T follicular helper cell (primary cell): ENCODE measurements around the gene POPDC3.
"Not testable (repeated sequence)": the region's sequence is repeated elsewhere in the genome, so short reads cannot be mapped to it uniquely, and the experiment has no call there.

Source experiments
- DNase-seq: peaks from one replicate; pipeline ENCODE4 v3.0.0-alpha.2; 2020; ENCODE audit warnings: low read depth

Gene POPDC3

DNA sequence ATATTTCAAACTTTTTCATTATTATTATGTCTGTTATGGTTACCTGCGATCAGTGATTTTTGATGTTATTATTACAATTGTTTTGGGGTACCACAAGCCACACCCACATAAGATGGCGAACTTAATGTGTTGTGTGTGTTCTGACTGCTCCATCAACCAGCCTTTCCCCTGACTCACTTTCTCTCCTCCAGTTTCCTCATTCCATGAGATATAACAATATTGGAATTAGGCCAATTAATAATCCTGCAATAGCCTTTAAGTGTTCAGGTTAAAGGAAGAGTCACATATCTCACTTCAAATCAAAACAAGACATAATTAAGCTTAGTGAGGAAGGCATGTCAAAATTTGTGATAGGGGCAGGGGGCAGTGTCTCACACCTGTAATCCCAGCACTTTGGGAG lies 16.3 kb upstream of the POPDC3 start:
- DNase-seq: no peak

DNA sequence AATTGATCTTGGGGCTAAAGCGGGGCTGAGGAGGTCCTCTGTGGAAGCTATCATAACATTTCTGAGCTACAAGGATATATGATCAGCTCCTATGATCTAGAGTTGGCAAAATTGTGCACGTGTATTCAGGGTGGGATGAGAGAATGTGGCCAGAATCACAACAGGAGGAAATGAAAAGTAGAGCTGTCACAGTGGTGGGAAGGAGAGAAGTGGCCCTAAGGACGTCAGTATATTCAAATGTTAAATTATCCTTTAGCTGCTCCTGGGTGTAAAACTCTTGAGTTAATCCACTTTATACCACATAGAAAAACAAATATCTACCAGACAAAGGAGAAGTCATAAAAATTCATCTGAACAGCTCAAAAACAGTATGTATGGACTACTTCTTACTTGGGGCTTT lies 14.8 kb upstream of the POPDC3 start:
- DNase-seq: no peak

DNA sequence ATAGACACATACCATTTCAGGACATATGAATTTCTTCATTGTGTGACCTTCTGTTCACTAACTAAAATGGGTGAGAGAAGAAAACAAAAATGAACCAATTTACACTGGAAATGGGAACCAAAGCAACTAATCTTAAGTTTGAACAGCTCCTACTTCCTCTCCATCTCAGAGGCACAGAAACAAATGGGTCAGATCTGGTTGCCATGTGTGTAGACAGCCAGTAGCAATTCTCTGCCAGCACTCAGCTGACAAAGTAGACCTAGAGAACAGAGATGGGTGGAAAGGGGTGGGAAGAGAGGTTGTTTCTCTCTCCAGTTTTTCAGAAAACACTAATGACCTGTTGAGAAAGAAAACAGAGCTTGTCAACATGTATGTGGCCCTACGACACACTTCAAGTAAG lies 14.3 kb upstream of the POPDC3 start:
- no peak for DNase-seq

DNA sequence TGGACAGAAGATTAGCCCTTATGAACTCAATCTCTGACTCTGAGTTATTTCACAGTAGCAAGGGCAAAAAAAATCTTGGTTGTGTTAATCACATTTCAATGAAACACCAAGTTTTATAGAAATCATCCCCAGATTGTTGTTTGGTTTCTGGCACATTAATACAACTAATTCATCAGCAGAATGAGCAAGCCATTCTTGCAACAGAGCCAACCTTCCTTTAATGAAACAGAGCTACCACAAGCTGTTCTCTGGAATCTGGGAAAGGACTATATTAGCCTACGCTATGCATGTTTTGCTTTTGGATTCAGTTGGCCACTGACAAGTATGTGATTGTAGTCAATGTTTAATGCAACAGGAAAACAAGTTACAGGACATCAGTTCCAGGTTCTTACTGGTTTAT lies 13.8 kb upstream of the POPDC3 start:
- no peak for DNase-seq

DNA sequence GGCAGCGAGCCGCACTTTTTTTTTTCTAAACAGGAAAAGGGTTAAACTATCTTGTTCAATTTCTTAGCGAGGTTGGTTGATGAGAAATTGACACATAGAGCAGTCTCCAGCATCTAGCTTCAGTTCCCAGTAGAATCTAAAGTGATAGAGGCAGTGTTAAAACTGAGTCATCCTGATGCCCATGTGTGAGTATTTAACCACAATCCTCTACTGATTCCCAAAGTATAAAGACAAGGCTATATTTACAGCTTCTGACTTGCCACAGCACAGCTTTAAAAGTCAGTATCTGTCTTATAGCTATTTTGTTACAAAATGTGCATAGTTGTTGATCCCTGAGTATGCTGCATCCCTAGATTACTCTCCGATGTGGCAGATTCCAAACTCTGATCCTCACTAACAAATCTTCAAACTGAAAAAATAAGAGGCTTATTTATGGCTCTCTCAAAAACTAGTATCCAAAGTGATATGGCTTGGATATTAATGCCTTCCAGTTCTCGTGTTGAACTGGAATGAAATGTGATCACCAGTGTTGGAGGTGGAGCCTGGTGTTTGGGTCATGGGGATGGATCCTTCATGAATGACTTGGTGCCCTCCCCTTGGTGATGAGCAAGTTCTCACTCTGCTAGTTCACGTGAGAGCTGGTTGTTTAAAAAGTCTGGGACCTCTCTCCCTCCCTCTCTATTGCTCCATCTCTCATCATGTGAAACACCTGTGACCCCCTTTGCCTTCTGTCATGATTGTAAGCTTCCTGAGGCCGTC lies 13.1 kb upstream of the POPDC3 start:
- DNase-seq: no peak

DNA sequence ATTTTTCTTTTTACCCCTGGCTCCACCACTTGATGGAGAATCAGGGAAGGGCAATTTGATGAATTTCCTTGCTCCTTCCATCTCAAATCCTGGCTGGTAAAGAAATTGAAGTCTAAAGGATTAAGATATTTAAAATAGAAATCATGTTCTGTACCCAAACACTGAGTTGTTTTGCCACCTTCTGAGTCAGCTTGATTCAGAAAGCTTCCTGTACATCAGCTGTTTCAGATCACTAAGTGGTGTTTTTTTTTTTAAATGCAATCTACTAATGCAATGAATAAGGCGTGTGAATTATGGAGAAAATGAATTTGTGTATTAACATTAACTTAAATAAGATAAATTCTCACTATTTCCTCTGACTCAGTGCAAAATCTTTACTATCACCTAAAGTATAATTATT lies 11.5 kb upstream of the POPDC3 start:
- no peak for DNase-seq

DNA sequence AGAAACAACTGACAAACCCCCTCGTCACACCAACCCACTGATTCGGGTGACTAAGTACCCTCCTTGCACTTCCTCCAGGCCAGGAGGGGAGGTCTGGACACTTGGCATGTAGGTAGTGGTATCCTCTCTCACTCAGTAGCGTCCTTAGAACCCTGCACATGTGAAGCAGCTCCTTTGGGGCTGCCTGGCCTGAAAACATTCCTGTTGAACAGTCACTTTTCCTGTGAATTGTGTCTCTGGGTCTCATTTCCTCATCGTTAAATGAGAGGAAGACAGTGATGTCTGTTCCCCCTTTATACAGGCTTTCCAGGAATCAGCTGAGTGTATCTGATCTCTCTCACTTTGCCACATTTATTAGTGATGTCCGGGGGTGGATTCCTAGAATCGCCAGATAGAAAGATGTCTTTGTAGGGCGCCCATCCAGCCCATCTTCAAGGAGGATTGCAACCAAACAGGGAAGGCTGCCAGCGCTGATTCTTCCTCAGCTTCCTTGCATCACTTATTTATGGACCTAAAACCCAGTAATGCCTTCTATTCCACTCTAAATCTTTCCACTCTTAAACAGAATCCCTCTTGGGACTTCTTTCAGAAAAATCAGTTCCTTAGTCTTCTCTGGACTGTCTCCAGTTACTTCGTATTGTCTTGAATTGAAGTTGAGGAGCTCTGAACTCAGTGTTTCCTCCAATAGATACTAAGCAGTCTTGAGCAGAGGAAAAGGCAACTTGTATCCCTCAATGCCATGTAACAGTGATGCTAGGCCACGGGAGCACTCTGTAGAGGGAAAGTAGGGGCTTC lies 9.4 kb upstream of the POPDC3 start:
- no peak for DNase-seq

DNA sequence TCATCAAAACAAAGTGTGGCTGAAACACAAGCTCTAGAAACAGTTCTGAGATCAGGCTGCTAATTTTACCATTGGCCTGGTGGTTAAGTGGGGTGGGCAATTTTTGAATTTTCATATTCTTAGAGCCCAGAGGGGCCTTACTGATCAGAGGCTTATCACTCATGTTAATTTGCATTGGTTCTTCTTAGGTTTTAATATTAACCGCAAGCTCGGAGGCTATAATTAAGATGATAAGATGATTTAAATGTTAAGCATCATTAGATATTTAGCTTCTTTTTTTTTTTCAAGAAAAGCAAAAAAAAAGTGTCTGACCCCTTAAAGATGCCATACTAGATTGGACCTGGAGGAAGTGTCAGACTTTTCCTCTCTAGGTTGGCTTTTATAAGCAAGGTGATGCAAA lies 8.4 kb upstream of the POPDC3 start:
- DNase-seq: no peak

DNA sequence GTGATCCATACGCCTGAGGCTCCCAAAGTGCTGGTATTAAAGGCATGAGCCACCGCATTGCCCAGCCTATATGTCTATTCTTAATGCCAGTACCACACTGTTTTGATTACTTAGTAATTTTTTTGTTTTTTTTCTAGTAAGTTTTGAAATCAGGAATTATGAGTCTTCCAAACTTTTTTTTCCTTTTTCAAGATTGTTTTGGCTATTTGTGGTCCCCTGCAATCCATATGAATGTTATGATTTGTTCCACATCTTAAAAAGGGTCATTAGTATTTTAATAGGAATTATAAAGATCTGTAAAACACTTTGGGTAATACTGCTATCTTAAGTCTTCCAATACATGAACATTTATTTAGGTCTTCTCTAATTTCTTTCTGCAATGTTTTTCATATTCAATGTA lies 6.8 kb upstream of the POPDC3 start:
- DNase-seq: no peak

DNA sequence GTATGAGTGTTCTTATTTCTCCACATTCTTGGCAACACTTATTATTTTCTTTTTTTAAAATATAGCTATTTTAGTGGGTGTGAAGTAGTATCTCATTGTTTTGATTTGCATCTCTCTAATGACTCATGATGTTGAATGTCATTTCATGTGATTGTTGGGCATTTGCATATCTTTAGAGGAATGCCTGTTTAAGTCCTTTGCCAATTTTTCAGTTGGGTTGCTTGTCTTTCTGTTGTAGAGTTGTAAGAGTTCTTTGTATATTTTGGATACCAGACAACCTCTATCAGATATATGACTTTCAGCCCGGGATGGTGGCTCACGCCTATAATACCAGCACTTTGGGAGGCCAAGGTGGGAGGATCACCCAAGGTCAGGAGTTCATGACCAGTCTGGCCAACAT lies 5.1 kb upstream of the POPDC3 start:
- no peak for DNase-seq

DNA sequence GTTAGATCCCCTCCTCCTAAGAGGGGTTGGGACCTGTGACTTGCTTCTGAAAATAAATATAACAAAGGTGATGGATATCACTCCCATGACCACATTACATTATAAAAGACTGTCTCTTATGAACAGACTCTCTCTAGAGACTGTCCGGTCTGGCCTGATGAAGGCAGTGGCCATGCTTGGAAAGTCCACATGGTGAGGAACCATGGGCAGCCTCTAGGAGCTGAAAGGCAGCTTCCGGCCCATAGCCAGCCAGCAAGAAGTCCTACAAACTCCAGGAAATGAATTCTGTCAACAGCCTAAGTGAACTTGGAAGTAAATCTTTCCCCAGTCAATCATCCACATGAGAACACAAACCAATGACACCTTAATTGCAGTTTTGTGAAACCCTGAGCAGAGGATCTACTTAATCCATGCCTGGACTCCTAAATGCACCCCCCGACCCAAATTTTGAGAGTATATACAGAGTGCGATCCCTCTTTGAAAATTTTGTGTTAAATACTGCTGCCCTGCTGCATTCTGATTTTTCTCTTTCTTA lies 2.2 kb upstream of the POPDC3 start:
- no peak for DNase-seq

DNA sequence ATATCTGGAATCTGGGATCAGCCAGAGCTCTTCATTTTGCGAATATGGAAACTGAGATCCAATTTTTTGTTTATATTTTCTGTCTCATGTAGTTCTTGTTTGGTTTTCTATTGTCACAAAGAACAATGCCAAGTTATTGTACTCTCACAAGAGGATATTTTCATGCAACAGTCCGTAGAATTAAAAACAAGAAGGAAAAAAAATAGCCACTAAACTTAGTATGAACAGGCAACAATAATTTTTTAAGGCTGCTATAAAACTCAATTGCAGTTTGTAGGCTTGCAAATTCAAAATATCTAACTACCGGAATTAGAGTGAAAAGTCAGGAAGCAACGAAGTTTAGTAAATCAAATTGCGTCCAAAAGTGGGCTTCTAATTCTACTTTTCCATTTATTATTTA lies 1.2 kb downstream of the POPDC3 start:
- DNase-seq: no peak

DNA sequence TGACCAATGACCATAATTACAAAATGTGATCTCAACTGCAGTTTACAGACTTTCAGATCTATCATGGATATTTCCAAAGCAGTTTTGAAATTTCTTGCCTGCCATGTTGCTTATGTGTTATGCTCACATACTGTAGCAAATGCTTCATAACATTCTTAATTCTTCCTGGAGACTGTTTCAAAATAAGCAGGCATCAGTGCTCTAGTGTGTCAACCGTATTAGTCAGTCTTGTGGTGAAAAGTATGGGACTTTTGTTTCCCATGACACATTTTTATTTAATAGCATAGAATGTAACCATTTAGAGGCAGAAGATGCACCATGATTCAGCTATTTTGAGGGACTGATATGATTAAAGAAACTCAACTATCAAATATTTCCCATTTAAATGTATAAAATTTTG lies 1.7 kb downstream of the POPDC3 start:
- DNase-seq: no peak

DNA sequence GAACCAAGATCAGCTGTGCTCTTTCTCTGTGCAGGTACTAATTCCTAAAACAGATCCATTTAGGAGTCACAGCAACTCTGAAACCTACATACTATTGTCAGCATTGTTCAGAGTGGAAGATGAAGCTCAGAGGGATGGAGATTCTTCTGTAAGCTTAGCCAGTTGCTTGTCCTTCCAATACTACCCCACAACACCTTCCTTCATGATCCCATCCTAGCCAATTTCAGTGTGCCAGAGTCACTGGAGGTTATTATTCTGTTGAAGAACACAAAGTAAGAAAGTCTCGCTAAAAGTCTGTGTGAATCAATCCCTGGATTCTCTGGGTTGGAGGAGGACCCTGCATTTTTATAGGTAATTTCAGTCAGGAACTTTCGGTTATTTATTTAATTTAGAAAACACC lies 2.3 kb downstream of the POPDC3 start:
- no peak for DNase-seq

DNA sequence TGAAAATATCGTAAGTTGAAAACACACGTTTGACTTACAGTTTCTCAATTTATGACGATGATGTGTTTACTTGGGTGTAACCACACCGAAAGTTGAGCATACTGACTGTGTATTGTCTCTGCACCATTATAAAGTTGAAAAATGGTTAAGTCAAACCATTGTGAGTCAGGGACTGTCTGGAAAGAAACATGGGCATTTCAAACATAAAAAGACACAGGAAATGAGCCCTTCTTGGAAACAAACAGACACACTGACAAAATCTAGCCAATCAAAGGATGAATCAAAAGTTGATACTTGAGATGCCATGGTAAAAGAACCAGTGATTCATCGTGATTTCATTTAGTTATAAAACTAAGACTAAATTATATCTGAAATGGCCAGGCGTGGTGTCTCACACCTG lies 5.3 kb downstream of the POPDC3 start:
- no peak for DNase-seq

DNA sequence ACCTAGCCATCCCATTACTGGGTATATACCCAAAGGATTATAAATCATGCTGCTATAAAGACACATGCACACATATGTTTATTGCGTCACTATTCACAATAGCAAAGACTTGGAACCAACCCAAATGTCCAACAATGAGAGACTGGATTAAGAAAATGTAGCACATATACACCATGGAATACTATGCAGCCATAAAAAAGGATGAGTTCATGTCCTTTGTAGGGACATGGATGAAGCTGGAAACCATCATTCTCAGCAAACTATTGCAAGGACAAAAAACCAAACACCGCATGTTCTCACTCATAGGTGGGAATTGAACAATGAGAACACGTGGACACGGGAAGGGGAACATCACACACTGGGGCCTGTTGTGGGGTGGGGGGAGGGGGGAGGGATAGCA lies 7.3 kb downstream of the POPDC3 start:
- DNase-seq: not testable (repeated sequence)

DNA sequence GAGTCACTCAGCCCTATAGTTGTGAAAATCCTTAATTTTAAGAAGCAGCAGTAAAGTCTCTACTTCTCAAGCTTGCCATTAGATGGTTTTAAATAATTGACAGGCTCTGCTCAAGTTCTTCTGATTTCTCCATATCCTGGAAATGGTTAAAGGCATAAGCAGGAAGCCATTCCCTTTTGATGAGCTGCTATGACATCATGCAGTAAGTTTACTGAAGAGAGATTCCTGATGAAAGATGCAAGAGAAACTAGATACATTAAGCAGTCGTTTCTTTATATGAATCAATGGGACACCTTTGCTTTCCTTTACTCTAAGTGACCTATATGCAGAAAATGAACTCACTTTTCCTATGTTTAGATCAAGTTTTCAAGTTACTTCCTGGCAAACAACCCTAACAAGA lies 9.8 kb downstream of the POPDC3 start:
- DNase-seq: no peak

DNA sequence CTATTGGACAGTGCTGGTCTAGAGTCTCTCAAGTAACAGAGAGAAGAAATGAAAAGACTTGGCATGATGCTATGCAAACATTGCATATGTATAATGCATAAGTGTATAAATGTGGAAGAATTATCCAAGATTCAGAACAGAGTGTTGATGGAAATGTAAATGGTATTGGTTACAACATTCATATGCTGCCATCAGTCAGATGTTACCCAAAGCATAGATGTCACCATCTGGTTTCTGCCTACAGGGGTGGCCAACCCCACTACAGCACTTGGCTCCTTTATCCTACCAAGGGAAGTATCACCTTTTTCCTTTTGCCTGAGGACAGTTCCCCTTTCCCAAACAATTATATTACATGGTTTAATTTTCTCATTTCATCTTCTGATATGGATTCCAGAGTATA lies 11.9 kb downstream of the POPDC3 start:
- DNase-seq: no peak

DNA sequence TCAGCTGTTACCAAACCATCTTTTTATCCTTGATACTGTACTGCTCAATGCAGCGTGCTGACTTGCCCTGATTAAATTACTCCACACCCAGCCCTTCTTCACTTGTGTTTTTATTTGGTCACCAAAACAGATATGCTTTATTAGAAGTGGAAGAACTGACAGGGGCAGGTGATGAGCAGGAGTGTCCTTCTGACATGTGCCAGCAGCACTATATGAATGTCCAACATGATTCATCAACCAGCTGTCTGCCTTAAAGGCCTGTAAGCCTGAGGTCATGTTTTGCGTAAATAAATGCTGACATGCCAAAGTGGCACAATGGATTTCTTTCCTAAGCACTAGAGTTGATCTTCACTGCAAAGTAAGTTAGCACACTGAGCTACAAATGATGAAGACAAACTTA lies 15.4 kb downstream of the POPDC3 start:
- DNase-seq: no peak

DNA sequence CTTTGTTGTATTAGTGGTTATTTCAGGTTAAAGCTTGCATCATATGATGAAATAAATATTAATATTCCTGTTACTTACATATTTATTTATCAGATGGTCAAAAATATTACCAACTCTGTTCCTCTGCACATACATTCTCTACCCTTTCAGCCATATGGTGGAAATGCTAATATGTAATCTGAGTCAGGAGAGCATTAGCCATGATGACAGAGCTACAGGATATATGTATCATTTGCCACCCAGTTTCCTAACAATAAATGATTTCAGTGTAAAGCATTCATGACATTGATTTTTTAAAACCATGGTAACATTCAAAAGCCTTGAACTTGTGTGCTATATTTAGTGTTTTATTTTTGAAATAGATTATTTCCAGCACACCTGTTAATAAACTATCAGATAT lies 16.6 kb downstream of the POPDC3 start:
- no peak for DNase-seq

DNA sequence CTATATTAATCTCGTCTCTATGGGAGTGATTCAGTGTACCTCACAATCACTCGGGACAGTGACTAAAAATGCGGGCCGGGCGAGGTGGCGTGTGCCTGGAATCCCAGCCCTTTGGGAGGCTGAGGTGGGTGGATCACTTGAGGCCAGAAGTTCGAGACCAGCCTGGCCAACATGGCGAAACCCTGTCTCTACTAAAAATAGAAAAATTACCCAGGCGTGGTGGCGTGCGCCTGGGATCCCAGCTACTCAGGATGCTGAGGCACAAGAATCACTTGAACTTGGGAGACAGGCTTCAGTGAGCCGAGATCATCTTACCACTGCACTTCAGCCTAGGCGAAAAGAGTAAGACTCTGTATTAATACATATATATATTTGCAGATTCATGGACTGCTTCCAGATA lies 17.4 kb downstream of the POPDC3 start:
- DNase-seq: no peak

DNA sequence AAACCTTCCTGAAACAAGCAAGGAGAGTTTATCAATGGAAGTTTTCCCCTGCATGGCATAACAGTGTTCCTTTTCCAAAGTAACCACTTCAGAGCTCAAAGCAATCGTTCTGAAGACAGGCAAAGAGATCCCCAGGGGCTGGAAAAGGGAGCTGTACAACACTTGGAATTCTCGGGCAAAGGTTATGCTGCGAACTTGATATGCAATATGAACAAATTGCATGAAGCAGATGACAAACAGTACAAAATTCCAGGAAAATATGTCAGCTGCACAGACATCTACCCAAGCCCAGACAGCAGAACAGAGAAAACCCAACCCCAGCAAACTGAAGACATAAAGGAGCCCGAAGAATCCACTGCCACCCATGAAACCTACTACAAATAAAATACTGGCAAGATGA lies 18.4 kb downstream of the POPDC3 start:
- no peak for DNase-seq

DNA sequence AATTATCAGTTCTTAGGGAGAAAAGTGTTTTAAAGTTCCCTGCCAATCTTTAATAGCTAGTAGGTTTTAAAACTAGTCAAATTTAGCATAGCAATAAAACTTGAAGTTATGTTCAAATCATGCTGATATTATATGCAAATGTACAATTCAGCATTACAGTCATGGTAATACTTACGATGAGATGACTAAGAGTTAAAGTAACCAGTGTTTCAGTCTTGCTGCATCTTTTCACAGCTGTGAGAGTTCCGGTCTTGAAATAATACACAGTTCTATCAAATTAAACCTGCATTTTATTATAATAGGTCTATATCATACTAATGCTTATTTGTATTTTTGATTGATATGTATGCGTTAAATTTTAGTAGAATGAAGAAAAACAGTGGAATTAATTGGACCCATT lies 26.1 kb downstream of the POPDC3 start:
- DNase-seq: no peak

DNA sequence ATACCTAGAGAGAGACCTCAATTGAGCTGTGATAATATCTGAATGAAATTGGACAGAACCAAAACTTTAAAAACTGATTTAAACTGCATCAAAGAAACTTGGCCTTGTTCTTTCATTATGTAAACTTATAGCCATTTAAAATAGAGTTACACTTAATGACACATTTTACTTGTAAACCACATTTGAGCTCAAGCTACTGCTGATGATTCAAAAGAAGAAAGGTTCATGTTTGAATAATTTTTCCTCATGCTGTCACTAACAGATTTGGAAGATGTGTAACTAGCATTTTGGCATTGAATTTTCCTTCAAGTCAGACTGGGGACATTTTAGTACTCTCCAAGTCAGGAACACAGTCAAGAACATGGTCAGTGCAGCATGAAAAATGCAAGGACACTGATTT lies 26.9 kb downstream of the POPDC3 start:
- DNase-seq: no peak
